ENCODE results near the gene PTGFRN. TPM values are rescaled to one million over a fixed set of nuclear protein-coding genes. Genes with fewer than 3 reads are reported as not detected.

Gene PTGFRN
- total RNA-seq, 3 donors from 2014 or later = 10.0 to 17.0 (median 15.5) TPM

GRCh38 chr1:116878804-116879477 is 30.8 kb upstream of the PTGFRN start:
- Mint-ChIP-seq H3K36me3 (ENCODE audit: insufficient read depth) (no peaks in the 10 kb centered on the region), H3K4me1 (ENCODE audit: low read depth) (peaks cover 13% of the 10 kb centered on the region), H3K4me3 (no peak overlapping the region), H3K9me3 (no peaks in the 10 kb centered on the region), H3K27me3 (ENCODE audit: low read depth) (no peaks in the 10 kb centered on the region)
- no peak for DNase-seq
- peak; percentile 27 to 50 for ATAC-seq

DNA sequence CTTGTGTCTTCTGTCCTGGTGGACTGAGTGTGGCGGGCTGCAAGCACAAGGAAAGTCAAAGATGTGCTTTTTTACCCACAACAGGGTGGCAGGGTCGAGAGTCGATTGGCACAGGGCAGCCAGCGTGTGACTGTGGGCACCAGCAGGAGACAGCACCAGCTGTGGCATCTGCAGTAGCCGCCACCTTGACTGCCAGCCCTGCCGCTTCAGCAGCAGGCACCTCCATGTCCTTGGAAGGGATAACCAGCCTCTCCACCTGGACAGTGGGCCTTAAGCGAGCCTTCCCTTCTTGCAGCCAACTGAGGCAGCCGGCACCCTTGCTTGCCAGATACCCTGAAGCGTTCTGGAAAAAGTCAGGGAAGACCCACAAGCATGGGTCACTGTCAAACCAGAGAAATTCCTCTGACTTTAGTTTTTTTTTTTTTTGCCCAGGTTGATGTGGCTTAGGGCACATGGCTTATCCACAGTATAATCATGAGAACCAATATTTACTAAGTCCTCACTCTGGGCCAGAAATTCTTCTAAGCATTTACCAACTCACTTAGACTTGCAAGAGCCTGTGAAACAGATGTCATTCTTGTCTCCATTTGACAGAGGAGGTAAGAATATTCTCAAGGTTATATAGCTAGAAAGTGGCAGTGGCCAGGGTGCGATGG is 30.1 kb upstream of the PTGFRN start:
- Mint-ChIP-seq H3K4me1 (ENCODE audit: low read depth) (peaks cover 9% of the 10 kb centered on the region), H3K27me3 (ENCODE audit: low read depth) (no peaks in the 10 kb centered on the region), H3K4me3 (no peak overlapping the region), H3K36me3 (ENCODE audit: insufficient read depth) (no peaks in the 10 kb centered on the region), H3K9me3 (no peaks in the 10 kb centered on the region)
- no peak for ATAC-seq
- DNase-seq = no peak

- no peak overlapping the region for H3K4me3 Mint-ChIP-seq
- H3K9me3 Mint-ChIP-seq = no peaks in the 10 kb centered on the region
- no peaks in the 10 kb centered on the region for H3K27me3 Mint-ChIP-seq (ENCODE audit: low read depth)
- H3K36me3 Mint-ChIP-seq (ENCODE audit: insufficient read depth) = no peaks in the 10 kb centered on the region
- no peak for ATAC-seq
- H3K4me1 Mint-ChIP-seq (ENCODE audit: low read depth) = peaks cover 4% of the 10 kb centered on the region
- no peak for DNase-seq
These were observed 28.8 kb upstream of the PTGFRN start for GRCh38 chr1:116880917-116881316.

GRCh38 chr1:116881879-116882520 is 27.7 kb upstream of the PTGFRN start:
- no peak overlapping the region for H3K4me3 Mint-ChIP-seq
- DNase-seq (no peak), ATAC-seq (peak; percentile 59 to 62)
- no peaks in the 10 kb centered on the region for H3K36me3 Mint-ChIP-seq (ENCODE audit: insufficient read depth)
- no peaks in the 10 kb centered on the region for H3K27me3 Mint-ChIP-seq (ENCODE audit: low read depth)
- no peaks in the 10 kb centered on the region for H3K9me3 Mint-ChIP-seq
- H3K4me1 Mint-ChIP-seq (ENCODE audit: low read depth) = peaks cover 4% of the 10 kb centered on the region

DNA sequence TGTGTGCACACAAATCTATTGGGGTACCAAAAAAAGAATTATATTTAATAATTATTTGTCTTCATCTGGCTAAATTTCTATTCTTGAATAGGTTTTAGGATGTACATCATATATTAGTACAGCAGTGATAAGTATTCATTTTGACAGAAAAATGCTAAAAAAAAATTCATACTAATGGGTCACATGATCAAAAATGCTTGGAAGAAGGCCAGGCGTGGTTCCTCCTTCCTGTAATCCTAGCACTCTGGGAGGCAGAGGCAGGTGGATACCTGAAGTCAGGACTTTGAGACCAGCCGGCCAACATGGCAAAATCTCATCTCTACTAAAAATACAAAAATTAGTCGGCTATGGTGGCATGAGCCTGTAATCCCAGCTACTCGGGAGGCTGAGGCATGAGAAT is 26.9 kb upstream of the PTGFRN start:
- Mint-ChIP-seq H3K4me3 (no peak overlapping the region), H3K4me1 (ENCODE audit: low read depth) (peaks cover 4% of the 10 kb centered on the region), H3K36me3 (ENCODE audit: insufficient read depth) (no peaks in the 10 kb centered on the region), H3K9me3 (no peaks in the 10 kb centered on the region), H3K27me3 (ENCODE audit: low read depth) (no peaks in the 10 kb centered on the region)
- ATAC-seq (no peak), DNase-seq (no peak)

DNA sequence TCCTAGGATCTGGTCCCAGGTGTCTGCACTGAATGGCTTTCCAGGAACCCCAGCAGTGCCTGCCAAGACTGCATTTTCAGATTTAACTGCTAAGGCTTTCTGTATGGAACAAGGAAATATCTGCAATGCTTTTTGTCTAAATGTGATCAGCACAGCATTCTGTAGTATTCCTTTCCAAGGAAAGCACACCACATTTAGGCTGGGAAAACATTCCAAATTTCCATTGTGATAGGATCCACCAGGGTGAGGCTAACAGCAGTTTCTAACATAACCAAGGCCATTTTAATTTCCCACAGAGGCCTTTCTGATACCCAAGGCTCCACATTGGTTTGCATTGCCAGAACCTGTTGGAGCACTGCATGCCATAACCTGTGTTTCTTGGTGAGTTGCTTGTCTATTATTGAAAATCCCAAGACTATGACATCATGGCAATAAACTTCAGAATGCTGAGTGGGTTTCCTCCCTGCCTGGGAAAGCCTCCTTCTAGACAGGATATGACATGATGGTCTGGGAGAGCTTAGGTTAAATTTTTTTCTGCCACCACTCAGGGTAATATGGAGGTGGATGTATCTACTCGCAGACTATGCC is 23.3 kb upstream of the PTGFRN start:
- DNase-seq = no peak
- Mint-ChIP-seq H3K9me3 (no peaks in the 10 kb centered on the region), H3K27me3 (ENCODE audit: low read depth) (no peaks in the 10 kb centered on the region), H3K4me3 (no peak overlapping the region), H3K4me1 (ENCODE audit: low read depth) (peaks cover 4% of the 10 kb centered on the region), H3K36me3 (ENCODE audit: insufficient read depth) (no peaks in the 10 kb centered on the region)
- no peak for ATAC-seq

DNA sequence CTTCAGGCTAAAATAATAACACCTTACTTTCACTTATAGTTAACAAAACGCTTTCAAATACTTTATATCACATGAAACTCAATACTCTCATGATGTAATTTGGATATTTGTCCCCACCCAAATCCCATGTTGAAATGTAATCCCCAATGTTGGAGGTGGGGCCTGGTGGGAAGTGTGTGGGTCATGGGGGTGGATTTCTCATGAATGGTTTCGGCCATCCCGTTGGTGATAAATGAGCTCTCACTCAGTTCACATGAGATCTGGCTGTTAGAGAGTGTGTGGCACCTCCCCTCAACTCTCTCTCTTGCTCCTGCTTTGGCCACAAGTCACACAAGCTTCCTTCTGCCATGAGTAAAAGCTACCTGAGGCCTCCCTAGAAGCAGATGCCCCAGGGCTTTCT is 22.5 kb upstream of the PTGFRN start:
- no peaks in the 10 kb centered on the region for H3K9me3 Mint-ChIP-seq
- no peak overlapping the region for H3K4me3 Mint-ChIP-seq
- H3K36me3 Mint-ChIP-seq (ENCODE audit: insufficient read depth) = no peaks in the 10 kb centered on the region
- H3K27me3 Mint-ChIP-seq (ENCODE audit: low read depth) = peaks cover 2% of the 10 kb centered on the region
- no peaks in the 10 kb centered on the region for H3K4me1 Mint-ChIP-seq (ENCODE audit: low read depth)
- ATAC-seq (no peak), DNase-seq (no peak)

GRCh38 chr1:116889380-116889779 is 20.3 kb upstream of the PTGFRN start:
- Mint-ChIP-seq H3K27me3 (ENCODE audit: low read depth) (peaks cover 2% of the 10 kb centered on the region), H3K4me1 (ENCODE audit: low read depth) (no peaks in the 10 kb centered on the region), H3K9me3 (peaks cover 5% of the 10 kb centered on the region), H3K4me3 (no peak overlapping the region), H3K36me3 (ENCODE audit: insufficient read depth) (no peaks in the 10 kb centered on the region)
- no peak for ATAC-seq
- no peak for DNase-seq

DNA sequence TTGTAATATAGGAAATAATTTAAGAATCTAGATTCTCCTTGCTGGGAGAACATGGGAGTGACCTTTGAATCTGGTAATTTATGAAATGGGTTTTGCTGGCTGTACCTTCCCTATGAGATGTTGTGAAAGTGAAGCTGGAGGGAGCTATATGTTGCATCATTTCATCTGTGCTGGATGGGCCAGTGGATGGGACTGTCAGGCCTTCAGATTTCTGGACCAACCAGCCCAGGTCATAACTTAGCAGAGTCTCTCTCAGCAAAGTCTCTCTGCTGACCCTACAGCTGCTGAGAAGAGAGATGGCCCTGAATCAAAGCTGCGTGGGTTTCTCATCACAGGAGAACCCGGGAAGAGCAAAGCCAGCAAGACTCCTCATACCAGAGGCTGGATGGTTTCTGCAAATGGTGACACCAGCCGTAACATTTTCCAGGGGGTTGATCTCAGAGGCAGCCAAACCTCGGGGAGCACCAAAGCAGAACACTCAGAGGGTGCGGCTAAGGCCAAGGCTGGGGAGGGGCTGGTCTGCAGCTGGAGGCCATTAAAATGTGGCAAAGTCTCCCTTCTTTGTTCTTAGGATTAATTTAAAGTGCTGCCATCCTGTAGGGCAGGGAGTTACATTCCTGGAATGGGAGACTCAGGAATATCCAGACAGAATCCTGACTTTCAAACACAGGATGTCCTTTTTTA is 18.2 kb upstream of the PTGFRN start:
- no peaks in the 10 kb centered on the region for H3K4me1 Mint-ChIP-seq (ENCODE audit: low read depth)
- peaks cover 16% of the 10 kb centered on the region for H3K9me3 Mint-ChIP-seq
- no peak overlapping the region for H3K4me3 Mint-ChIP-seq
- DNase-seq (no peak), ATAC-seq (no peak)
- no peaks in the 10 kb centered on the region for H3K36me3 Mint-ChIP-seq (ENCODE audit: insufficient read depth)
- peaks cover 3% of the 10 kb centered on the region for H3K27me3 Mint-ChIP-seq (ENCODE audit: low read depth)

DNA sequence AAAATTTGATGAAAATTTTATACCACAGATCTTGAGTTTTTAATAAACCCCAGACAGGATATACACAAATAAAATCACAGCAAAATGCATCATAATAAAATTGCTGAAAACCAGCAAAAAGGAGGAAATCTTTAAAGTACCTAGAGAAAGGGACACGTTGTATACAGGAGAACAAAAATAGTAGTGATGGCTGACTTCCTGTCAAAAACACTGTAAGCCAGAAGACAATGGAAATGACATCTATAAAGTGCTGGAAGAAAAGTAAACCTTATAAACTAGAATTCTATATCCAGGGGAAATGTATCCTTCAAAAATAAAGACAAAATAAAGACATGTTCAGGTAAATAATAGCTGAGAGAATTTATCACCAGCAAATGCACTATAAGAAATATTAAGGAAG is 14.6 kb upstream of the PTGFRN start:
- Mint-ChIP-seq H3K9me3 (peaks cover 16% of the 10 kb centered on the region), H3K4me1 (ENCODE audit: low read depth) (no peaks in the 10 kb centered on the region)
- no peak for ATAC-seq

DNA sequence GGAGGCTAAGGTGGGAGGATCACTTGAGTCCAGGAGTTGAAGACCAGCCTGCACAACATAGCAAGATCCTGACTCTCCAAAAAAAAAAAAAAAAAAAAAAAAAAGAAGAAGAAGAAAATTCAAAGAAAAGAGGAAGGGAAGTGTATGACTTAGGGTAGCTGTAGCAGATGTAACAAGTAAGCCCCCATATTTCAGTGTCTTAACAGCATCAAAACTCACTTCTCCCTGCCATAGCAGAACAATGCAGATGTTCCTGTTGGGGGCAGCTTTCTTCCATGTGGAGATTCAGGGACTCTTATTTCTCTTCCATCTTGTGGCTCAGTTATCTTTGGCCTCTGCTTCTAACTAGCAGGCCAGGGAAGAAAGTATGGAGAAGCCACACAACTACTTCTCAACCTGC is 10.2 kb upstream of the PTGFRN start:
- peaks cover 2% of the 10 kb centered on the region for H3K27me3 Mint-ChIP-seq (ENCODE audit: low read depth)
- H3K36me3 Mint-ChIP-seq (ENCODE audit: insufficient read depth) = no peaks in the 10 kb centered on the region
- H3K4me3 Mint-ChIP-seq = no peak overlapping the region
- DNase-seq (no peak), ATAC-seq (no peak)
- peaks cover 9% of the 10 kb centered on the region for H3K9me3 Mint-ChIP-seq
- H3K4me1 Mint-ChIP-seq (ENCODE audit: low read depth) = no peaks in the 10 kb centered on the region

More for the DNA sequence above, 14.6 kb upstream of the PTGFRN start:
- Mint-ChIP-seq H3K27me3 (ENCODE audit: low read depth) (peaks cover 3% of the 10 kb centered on the region), H3K4me3 (no peak overlapping the region), H3K36me3 (ENCODE audit: insufficient read depth) (no peaks in the 10 kb centered on the region)
- DNase-seq = no peak

DNA sequence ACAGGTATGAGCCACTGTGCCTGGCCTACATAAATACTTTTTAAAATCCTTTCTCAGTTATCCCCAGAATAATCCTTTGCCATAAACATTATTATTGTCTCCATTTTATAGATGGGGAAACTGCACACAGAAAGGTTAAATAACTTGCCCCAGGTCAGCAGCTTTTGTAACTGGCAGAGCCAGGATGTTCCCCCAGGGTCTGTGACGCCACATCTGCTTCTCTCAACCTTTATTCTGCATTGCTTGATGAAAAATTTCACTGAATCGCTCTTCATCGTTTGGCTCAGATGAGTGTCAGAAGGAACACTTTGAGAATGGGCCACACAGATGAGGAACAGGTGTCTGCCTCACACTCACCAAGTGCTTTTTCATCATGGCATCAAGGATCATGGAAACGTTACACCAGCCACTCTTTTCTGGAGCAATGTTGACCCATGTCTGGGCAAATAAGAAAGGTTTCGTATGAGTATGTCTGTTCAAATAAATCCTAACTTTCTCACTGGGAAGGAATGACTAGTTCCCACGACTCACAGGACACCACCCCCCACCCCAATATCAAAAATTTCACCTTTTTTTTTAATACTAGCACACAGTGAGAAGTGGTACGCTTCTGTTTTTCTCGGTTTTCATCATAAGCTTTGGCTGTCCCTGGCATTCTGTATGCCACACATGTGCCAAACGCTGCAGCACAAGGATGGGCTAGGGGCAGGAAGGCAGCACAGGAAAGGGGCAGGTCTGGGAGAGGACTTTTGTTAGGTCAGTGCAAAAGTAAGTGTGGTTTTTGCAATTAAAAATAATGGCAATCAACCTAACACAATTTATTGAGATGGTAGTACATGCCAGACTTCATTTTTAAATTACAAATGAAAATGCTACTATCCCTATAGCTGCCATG is 9.0 kb upstream of the PTGFRN start:
- H3K9me3 Mint-ChIP-seq = no peaks in the 10 kb centered on the region
- peaks cover 2% of the 10 kb centered on the region for H3K27me3 Mint-ChIP-seq (ENCODE audit: low read depth)
- ATAC-seq = no peak
- H3K4me3 Mint-ChIP-seq = no peak overlapping the region
- no peaks in the 10 kb centered on the region for H3K4me1 Mint-ChIP-seq (ENCODE audit: low read depth)
- no peak for DNase-seq
- no peaks in the 10 kb centered on the region for H3K36me3 Mint-ChIP-seq (ENCODE audit: insufficient read depth)

GRCh38 chr1:116902027-116902426 is 7.7 kb upstream of the PTGFRN start:
- Mint-ChIP-seq H3K4me1 (ENCODE audit: low read depth) (no peaks in the 10 kb centered on the region), H3K36me3 (ENCODE audit: insufficient read depth) (no peaks in the 10 kb centered on the region), H3K4me3 (no peak overlapping the region), H3K9me3 (no peaks in the 10 kb centered on the region), H3K27me3 (ENCODE audit: low read depth) (no peaks in the 10 kb centered on the region)
- ATAC-seq (no peak), DNase-seq (no peak)
